ENCODE measurements around the gene APBB2.

DNA sequence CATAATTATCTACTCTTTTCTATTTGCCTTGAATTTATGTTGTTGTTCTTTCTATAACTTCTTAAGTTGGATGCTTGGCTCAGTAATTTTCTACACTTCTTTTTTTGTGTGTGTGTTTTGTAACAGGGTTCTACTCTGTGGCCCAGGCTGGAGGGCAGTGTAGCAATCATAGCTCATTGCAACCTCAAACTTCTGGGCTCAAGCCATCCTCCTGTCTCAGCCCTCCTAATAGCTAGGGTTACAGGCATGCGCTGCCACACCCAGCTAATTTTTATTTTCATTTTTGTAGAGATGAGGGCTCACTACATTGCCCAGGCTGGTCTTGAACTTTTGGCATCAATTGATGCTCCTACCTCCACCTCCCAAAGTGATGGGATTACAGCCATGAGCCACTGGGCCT, 21.7 kb upstream of the APBB2 start:
- TF ChIP-seq, protein P1, sequence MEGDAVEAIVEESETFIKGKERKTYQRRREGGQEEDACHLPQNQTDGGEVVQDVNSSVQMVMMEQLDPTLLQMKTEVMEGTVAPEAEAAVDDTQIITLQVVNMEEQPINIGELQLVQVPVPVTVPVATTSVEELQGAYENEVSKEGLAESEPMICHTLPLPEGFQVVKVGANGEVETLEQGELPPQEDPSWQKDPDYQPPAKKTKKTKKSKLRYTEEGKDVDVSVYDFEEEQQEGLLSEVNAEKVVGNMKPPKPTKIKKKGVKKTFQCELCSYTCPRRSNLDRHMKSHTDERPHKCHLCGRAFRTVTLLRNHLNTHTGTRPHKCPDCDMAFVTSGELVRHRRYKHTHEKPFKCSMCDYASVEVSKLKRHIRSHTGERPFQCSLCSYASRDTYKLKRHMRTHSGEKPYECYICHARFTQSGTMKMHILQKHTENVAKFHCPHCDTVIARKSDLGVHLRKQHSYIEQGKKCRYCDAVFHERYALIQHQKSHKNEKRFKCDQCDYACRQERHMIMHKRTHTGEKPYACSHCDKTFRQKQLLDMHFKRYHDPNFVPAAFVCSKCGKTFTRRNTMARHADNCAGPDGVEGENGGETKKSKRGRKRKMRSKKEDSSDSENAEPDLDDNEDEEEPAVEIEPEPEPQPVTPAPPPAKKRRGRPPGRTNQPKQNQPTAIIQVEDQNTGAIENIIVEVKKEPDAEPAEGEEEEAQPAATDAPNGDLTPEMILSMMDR (IDR thresholded peaks at IDR 0.05; ENCODE audit: low read depth, low read length, missing input control), result no peak
- no peak for TF ChIP-seq TAF1 (conservative IDR thresholded peaks at IDR 0.05)
- TF ChIP-seq, protein P2, sequence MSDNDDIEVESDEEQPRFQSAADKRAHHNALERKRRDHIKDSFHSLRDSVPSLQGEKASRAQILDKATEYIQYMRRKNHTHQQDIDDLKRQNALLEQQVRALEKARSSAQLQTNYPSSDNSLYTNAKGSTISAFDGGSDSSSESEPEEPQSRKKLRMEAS (IDR thresholded peaks at IDR 0.05), result no peak

Measured in liver (tissue), 3 donors.